ENCODE data around the gene SUPT6H. TPM values are rescaled to one million over a fixed set of nuclear protein-coding genes. Genes with fewer than 3 reads are reported as not detected.

The SUPT6H gene
- total and polyA plus RNA-seq, 2 of the 8 experiments (the other 6 are each of a cell fraction or from before 2014, with no cell fraction given): 32.0 to 59.9 TPM

GRCh38 chr17:28715217-28715616 is 53.2 kb downstream of the SUPT6H start:
- Histone ChIP-seq H2BK20ac (ENCODE audit: low read length) (no peak overlapping the region), H3K9ac (replicated peaks in 1 of 4; ENCODE audit: extremely low read depth in 1 of 4, low read depth in 3 of 4, low read length in 3 of 4) (no peak overlapping the region), H3K36me3 (ENCODE audit: control insufficient read depth in 2 of 4, insufficient read depth in 4 of 4, low read length in 3 of 4) (peaks cover 8 to 20% (median 15%) of the 10 kb centered on the region in 4 experiments; a peak in 7 of 8 replicates), H2BK5ac (ENCODE audit: low read depth, low read length) (no peak overlapping the region), H2AK5ac (ENCODE audit: low read depth, low read length) (no peak overlapping the region), H3K79me2 (ENCODE audit: control insufficient read depth in 1 of 2, insufficient read depth in 2 of 2, low read length in 2 of 2) (peaks cover 6 to 27% of the 10 kb centered on the region in 2 experiments), H3K27ac (ENCODE audit: low read depth, low read length) (no peak overlapping the region), H3K56ac (replicated peaks; ENCODE audit: insufficient read length, low read depth, low read length) (no peak overlapping the region), H3K18ac (ENCODE audit: extremely low read depth, low read length) (no peak overlapping the region), H3K23ac (ENCODE audit: insufficient read length) (no peak overlapping the region), H4K5ac (ENCODE audit: insufficient read length, low read depth, low read length) (no peak overlapping the region), H3K79me1 (ENCODE audit: low read depth, low read length) (peaks cover 13% of the 10 kb centered on the region), H4K20me1 (replicated peaks in 1 of 2; ENCODE audit: control insufficient read depth in 1 of 2, insufficient read depth in 2 of 2, low read length in 2 of 2) (peaks cover 0 to 10% of the 10 kb centered on the region in 2 experiments), H3K14ac (ENCODE audit: insufficient read length) (no peak overlapping the region), H2BK120ac (replicated peaks; ENCODE audit: low read depth, low read length) (no peak overlapping the region), H3K4ac (replicated peaks; ENCODE audit: insufficient read length, low read depth, low read length) (no peak overlapping the region), H2AFZ (ENCODE audit: low read length) (no peak overlapping the region), H3K4me3 (ENCODE audit: extremely low read depth in 1 of 4, insufficient read depth in 2 of 4, low read depth in 3 of 4, low read length in 4 of 4) (no peak overlapping the region; a peak in 1 of 8 replicates), H3K4me1 (replicated peaks in 1 of 4; ENCODE audit: control insufficient read depth in 3 of 4, insufficient read depth in 4 of 4, low read length in 3 of 4) (peaks cover 4 to 12% (median 7%) of the 10 kb centered on the region in 4 experiments; a peak in 6 of 7 replicates), H4K8ac (ENCODE audit: extremely low read depth, insufficient read depth, low read length) (no peak overlapping the region), H3K23me2 (ENCODE audit: low read depth, low read length) (peaks cover 28% of the 10 kb centered on the region), H3K4me2 (ENCODE audit: insufficient read depth in 1 of 2, low read depth in 2 of 2, low read length in 2 of 2) (no peak overlapping the region; a peak in 1 of 4 replicates), H2BK12ac (ENCODE audit: low read depth, low read length) (no peak overlapping the region), H3K9me3 (ENCODE audit: insufficient read depth in 2 of 2, low read depth in 1 of 2, low read length in 1 of 2) (no peaks in the 10 kb centered on the region), H3K27me3 (replicated peaks in 1 of 4; ENCODE audit: control insufficient read depth in 3 of 4, extremely low read depth in 1 of 4, insufficient read depth in 3 of 4, low read length in 3 of 4) (no peaks in the 10 kb centered on the region), H4K91ac (replicated peaks; ENCODE audit: insufficient read length, low read length) (no peak overlapping the region), H2BK15ac (ENCODE audit: low read length) (0 out of 2 replicates have a peak overlapping the region, but pooled peaks have one; percentile 19)
- no peak for DNase-seq (ENCODE audit: low read depth in 1 of 2, low spot score in 2 of 2)
- no peak for FAIRE-seq
- POLR2A ChIA-PET (ENCODE audit: partially characterized antibody): interaction anchor here (0.6 to 10.5 kb wide), 9 partner anchors 9 to 139 kb away, joined by 3 to 258 read pairs (median 4); partner anchors contain the start of genes ALDOC, NEK8, RPL23A and TLCD1
- CTCF ChIA-PET (ENCODE audit: partially characterized antibody): interaction anchor here (0.6 to 2.9 kb wide), 3 partner anchors 12 to 142 kb away, joined by 3 to 20 read pairs (median 3); partner anchors contain the start of gene TLCD1
- 92% methylated on average over 2 of the region's 2 CpGs; no CpG with 5 or more reads in 1 of the 2 experiments for WGBS, 2 experiments (ENCODE audit: extremely low coverage in 1 of 2, insufficient coverage in 1 of 2, insufficient read length in 1 of 2, insufficient replicate concordance in 2 of 2, low coverage in 1 of 2, low lambda C conversion rate in 2 of 2, missing lambda C conversion rate in 1 of 2)
- TF ChIP-seq JUND (IDR thresholded peaks at IDR 0.05; ENCODE audit: low read length) (no peak), JUN (IDR thresholded peaks at IDR 0.05; ENCODE audit: low read depth, low read length) (no peak), POLR2A (IDR thresholded peaks at IDR 0.05; ENCODE audit: control extremely low read depth in 1 of 2, low read depth in 2 of 2, low read length in 2 of 2) (no peak), ZNF274 (IDR thresholded peaks at IDR 0.05; ENCODE audit: borderline replicate concordance, extremely low read depth, low read length) (no peak), SP1 (IDR thresholded peaks at IDR 0.05; ENCODE audit: low read depth, low read length) (no peak), KDM4A (IDR thresholded peaks at IDR 0.05; ENCODE audit: low read depth, low read length, severe bottlenecking) (no peak), KDM1A (IDR thresholded peaks at IDR 0.05; ENCODE audit: borderline replicate concordance, low read length) (no peak), CBX8 (IDR thresholded peaks at IDR 0.05; ENCODE audit: borderline replicate concordance, low read depth, low read length) (no peak), SUZ12 (IDR thresholded peaks at IDR 0.05; ENCODE audit: low read length) (no peak)

Data from H1 (cell line).